Neuron (in vitro differentiated cells): ENCODE data around the gene FPR1.

ENCODE experiments used
- H2AFZ ChIP-seq: one replicate; pipeline ENCODE4 v1.6.1; 2013; ENCODE audit warnings: low read depth, mild to moderate bottlenecking, inconsistent platforms, low read length, moderate library complexity
- H3K27me3 ChIP-seq: one replicate; pipeline ENCODE4 v1.6.1; 2013; ENCODE audit warnings: low read length; ENCODE audit not compliant: insufficient read depth
- H3K36me3 ChIP-seq: one replicate; pipeline ENCODE4 v1.6.1; 2013; ENCODE audit warnings: low read length; ENCODE audit not compliant: insufficient read depth
- H3K4me1 ChIP-seq: one replicate; pipeline ENCODE4 v1.6.1; 2013; ENCODE audit warnings: low read length; ENCODE audit not compliant: insufficient read depth
- H3K4me3 ChIP-seq: 2 replicates; pipeline ENCODE4 v1.5.1; 2013; ENCODE audit warnings: mild to moderate bottlenecking, low read length, moderate library complexity
- H3K9me3 ChIP-seq: one replicate; pipeline ENCODE4 v1.6.1; 2013; ENCODE audit warnings: low read length

The FPR1 gene

DNA sequence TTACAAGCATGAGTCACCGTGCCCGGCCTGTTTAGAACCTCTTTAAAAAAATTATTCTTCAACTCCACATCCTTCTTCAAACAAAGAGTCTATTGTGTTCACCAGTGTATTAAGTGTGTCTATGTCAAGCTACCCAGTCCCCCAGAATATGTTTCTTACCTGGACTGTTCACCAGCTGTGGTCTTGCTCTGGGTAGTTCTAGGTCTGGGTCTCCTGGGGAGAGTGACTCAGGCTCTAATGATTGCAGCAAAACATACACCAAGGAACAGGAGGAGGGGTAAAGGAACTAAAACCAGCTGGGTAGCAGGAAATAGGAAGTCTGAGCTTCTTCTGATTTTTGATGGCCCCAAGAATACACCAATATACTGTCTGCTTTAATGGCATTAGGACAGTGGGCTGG lies at the start of gene FPR1:
Gene FPR1, minus strand, starts transcription at position 224 of the 400 bp plus-strand sequence. CDS start 4,884 bp downstream, outside the sequence.
- Histone ChIP-seq H3K4me1 (no peaks in the 10 kb centered on the region), H3K27me3 (no peaks in the 10 kb centered on the region), H3K36me3 (no peaks in the 10 kb centered on the region), H2AFZ (no peak within 1 kb of the TSS), H3K4me3 (no peak within 1 kb of the TSS), H3K9me3 (no peaks in the 10 kb centered on the region)

- peaks cover 3% of the 10 kb centered on the region for H3K9me3 ChIP-seq
- H2AFZ ChIP-seq: no peak overlapping the region
- H3K27me3 ChIP-seq: no peaks in the 10 kb centered on the region
- H3K36me3 ChIP-seq: no peaks in the 10 kb centered on the region
- H3K4me3 ChIP-seq: no peak overlapping the region
- H3K4me1 ChIP-seq: no peaks in the 10 kb centered on the region
These were observed 49.0 kb upstream of the FPR1 start for GRCh38 chr19:51800473-51801244.

DNA sequence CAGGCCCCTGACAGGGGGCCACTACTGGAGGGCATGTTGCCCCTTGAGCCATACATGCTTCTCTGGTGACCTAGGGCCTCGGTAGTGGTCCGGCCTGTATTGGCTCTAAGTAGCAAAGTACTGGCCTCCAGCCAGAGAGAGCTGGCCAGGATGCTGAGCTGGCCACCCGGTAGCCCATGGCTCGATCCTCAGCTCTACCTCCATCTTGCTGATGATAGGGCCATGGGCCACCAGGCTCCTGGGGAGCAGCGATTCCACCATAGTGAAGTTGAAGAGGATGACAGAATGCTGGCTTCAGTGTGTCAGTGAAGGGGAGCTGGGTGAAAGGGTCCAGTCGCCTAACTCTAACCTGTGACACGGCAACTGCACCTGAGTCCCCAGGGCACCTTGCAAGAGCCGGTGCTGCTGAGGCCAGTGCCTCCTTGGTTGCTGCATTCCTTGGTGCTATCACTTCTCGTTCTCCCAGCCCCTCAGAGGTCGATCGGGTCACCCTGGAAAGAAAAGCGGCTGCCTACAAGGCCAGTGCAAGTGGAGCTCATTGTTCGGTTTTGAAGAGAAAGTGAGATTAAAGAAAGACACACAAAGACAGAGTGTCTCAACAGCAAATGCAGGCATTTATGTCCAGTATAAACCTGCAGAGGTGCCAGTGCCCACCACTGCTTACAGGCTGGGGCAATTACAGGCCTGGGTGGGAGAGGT lies 48.2 kb upstream of the FPR1 start:
- peaks cover 3% of the 10 kb centered on the region for H3K9me3 ChIP-seq
- H3K4me3 ChIP-seq: no peak overlapping the region
- H2AFZ ChIP-seq: no peak overlapping the region
- H3K36me3 ChIP-seq: no peaks in the 10 kb centered on the region
- H3K4me1 ChIP-seq: no peaks in the 10 kb centered on the region
- H3K27me3 ChIP-seq: no peaks in the 10 kb centered on the region

DNA sequence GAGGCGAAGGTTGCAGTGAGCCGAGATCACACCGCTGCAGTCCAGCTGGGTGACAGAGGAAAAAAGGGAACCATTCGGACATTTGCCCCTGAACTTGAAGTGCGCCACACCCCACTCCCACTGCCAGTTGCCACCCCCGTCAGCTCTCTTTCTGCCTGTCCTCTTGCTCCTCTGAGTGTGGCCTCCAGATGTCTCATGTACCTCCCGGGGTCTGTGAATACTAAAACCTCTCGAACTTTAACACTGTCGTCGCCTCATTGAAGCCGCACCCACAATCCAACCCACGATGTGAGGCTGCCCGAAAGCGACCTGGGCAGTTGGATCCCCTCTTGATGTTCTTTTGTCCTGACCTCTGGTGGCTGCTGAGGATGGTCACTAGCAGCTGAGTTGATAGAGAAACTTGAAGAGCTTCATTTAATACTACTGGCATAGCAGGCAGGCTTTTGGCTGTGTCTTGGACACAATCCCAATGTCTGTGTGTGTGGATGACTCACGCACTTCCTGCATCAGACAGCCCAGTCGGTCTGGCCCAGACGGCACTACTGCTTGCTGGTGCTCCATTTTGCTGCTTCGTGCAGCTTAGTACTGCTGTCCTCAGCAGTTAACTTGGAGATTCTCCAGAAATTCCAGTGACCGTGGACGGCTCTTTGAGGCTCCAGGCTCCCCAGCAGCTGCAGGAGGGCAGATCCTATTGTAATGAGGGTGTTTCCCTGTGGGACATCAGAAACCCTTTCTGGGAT lies 47.5 kb upstream of the FPR1 start:
- Histone ChIP-seq H3K27me3 (no peaks in the 10 kb centered on the region), H3K4me1 (no peaks in the 10 kb centered on the region), H3K36me3 (no peaks in the 10 kb centered on the region), H3K9me3 (peaks cover 3% of the 10 kb centered on the region), H2AFZ (no peak overlapping the region), H3K4me3 (no peak overlapping the region)

GRCh38 chr19:51798062-51798461 lies 46.4 kb upstream of the FPR1 start:
- Histone ChIP-seq H3K27me3 (no peaks in the 10 kb centered on the region), H3K9me3 (peaks cover 3% of the 10 kb centered on the region), H3K4me1 (no peaks in the 10 kb centered on the region), H3K36me3 (no peaks in the 10 kb centered on the region), H3K4me3 (no peak overlapping the region), H2AFZ (no peak overlapping the region)

GRCh38 chr19:51797480-51797879 lies 45.8 kb upstream of the FPR1 start:
- H3K27me3 ChIP-seq: no peaks in the 10 kb centered on the region
- no peak overlapping the region for H2AFZ ChIP-seq
- H3K4me3 ChIP-seq: no peak overlapping the region
- H3K36me3 ChIP-seq: no peaks in the 10 kb centered on the region
- H3K9me3 ChIP-seq: peaks cover 3% of the 10 kb centered on the region
- no peaks in the 10 kb centered on the region for H3K4me1 ChIP-seq

- H3K27me3 ChIP-seq: no peaks in the 10 kb centered on the region
These were observed 44.6 kb upstream of the FPR1 start for GRCh38 chr19:51796195-51796679.

DNA sequence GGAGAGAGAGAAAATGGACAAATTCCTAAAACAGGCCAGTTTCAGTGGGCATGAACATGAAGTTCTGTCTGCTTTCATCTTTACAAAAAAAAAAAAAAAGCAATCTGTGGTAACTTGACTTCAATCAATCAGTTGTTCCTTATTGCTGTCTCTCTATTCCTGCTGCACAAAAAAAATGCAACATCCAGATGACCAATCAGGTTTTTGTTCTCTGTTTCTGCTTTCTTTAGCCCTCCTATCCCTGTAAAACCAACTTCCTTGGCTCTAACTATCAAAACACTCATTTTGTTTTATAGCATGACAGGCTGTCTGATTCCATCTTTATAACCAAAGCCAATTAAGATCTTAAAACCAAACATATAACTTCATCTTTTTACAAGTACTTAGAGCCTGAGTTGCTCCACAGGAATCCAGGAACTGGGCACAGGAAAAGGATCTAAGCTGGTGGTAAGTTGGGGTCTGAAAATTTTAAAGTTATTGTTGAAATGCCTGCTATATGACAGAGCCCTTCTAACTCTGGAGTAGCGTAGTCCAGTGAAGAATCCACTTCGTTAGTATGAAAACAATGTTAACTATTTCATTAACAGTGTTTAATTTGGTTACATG lies 43.3 kb upstream of the FPR1 start, which contains the start of gene FPR3:
Gene FPR3, plus strand, starts transcription at position 273 of the 606 bp plus-strand sequence. CDS start 28,592 bp downstream, outside the sequence.
- H3K4me3 ChIP-seq: no peak within 1 kb of the TSS
- H3K9me3 ChIP-seq: peaks cover 3% of the 10 kb centered on the region
- no peaks in the 10 kb centered on the region for H3K27me3 ChIP-seq
- H3K4me1 ChIP-seq: no peaks in the 10 kb centered on the region
- no peak within 1 kb of the TSS for H2AFZ ChIP-seq
- no peaks in the 10 kb centered on the region for H3K36me3 ChIP-seq

More at GRCh38 chr19:51796195-51796679, 44.6 kb upstream of the FPR1 start:
- Histone ChIP-seq H3K4me1 (no peaks in the 10 kb centered on the region), H2AFZ (no peak overlapping the region), H3K9me3 (peaks cover 3% of the 10 kb centered on the region), H3K36me3 (no peaks in the 10 kb centered on the region), H3K4me3 (no peak overlapping the region)

DNA sequence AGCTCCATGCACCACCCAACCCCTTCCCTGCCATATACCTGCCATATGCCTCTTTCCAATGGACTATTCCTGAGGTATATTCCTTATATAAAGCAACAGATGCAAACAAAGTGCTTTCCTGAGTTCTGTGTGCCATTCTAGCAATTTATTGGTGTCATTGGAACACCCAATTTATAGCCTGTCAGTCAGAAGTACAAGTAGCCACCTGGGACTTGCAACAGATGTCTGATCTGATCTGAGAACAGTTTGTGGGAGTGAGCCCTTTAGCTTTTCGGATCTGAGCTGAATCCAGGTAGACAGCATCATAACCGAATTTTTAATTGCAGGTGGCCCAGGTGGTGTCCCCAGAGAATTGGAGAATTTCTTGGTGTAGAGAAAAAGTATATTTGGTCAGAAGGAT lies 42.3 kb upstream of the FPR1 start:
- Histone ChIP-seq H3K36me3 (no peaks in the 10 kb centered on the region), H2AFZ (no peak overlapping the region), H3K4me3 (no peak overlapping the region), H3K27me3 (no peaks in the 10 kb centered on the region), H3K4me1 (no peaks in the 10 kb centered on the region), H3K9me3 (no peaks in the 10 kb centered on the region)

DNA sequence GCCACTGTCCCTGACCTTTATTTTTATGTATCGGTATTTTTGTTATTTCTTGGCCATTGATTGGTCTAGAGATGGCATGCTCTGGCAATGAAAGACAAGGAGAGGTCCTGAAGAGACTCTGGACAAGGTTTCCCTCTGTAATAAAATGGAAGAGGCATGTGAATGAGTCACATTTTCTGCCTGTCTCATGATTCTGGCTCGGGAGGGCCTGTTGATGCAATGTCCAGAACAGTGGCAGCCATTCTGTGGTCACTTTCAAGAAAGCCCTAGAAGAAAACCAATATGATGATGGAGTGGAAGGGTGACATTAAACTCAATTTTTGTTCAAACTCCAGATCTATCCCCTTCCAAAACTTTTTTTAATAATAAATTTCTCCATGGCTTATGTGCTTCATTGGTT lies 41.3 kb upstream of the FPR1 start:
- Histone ChIP-seq H3K4me3 (no peak overlapping the region), H3K27me3 (no peaks in the 10 kb centered on the region)

GRCh38 chr19:51789061-51789795 lies 37.5 kb upstream of the FPR1 start:
- no peaks in the 10 kb centered on the region for H3K4me1 ChIP-seq
- H3K36me3 ChIP-seq: no peaks in the 10 kb centered on the region
- no peaks in the 10 kb centered on the region for H3K9me3 ChIP-seq
- H3K27me3 ChIP-seq: no peaks in the 10 kb centered on the region
- no peak overlapping the region for H3K4me3 ChIP-seq
- H2AFZ ChIP-seq: no peak overlapping the region

More for the DNA sequence above, 41.3 kb upstream of the FPR1 start:
- Histone ChIP-seq H3K4me1 (no peaks in the 10 kb centered on the region), H3K36me3 (no peaks in the 10 kb centered on the region), H2AFZ (no peak overlapping the region), H3K9me3 (no peaks in the 10 kb centered on the region)

GRCh38 chr19:51788029-51788428 lies 36.4 kb upstream of the FPR1 start:
- Histone ChIP-seq H2AFZ (no peak overlapping the region), H3K4me3 (no peak overlapping the region)

More at GRCh38 chr19:51788029-51788428, 36.4 kb upstream of the FPR1 start:
- Histone ChIP-seq H3K9me3 (no peaks in the 10 kb centered on the region), H3K4me1 (no peaks in the 10 kb centered on the region), H3K36me3 (no peaks in the 10 kb centered on the region), H3K27me3 (no peaks in the 10 kb centered on the region)
